ENCODE results near the gene MEGF8.

Gene MEGF8

DNA sequence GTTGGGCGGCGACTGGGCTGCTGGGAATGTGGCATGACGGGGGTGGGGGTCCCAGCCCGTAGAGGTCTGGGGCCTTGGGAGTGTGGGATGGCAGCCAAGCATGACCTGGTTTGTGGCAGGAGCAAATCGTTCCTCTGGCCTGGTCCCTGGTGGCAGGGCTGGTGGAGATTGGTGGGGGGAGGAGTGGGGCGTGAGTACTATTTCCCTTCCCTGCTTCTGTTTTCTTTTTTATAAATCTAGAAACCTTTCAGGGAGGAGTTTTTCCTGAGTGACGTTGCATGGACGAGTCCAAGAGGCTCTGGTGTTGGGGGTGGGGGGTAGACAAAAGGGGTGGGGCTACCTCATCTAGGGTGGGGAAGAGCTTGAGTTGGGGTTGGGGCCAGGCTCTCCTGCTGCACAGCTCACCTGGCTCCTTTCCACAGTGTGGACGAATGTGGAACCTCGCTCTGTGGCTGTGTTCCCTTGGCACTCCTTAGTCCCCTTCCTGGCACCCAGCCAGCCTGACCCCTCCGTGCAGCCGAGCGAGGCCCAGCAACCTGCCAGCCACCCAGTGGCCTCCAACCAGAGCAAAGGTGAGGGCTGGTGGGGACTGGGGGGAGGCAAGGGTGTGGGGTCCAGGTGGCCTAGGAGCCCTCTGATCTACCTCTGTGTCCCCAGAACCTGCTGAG is 39.0 kb upstream of the MEGF8 start:
- DNase-seq (ENCODE audit: low spot score): peak; percentile 39

DNA sequence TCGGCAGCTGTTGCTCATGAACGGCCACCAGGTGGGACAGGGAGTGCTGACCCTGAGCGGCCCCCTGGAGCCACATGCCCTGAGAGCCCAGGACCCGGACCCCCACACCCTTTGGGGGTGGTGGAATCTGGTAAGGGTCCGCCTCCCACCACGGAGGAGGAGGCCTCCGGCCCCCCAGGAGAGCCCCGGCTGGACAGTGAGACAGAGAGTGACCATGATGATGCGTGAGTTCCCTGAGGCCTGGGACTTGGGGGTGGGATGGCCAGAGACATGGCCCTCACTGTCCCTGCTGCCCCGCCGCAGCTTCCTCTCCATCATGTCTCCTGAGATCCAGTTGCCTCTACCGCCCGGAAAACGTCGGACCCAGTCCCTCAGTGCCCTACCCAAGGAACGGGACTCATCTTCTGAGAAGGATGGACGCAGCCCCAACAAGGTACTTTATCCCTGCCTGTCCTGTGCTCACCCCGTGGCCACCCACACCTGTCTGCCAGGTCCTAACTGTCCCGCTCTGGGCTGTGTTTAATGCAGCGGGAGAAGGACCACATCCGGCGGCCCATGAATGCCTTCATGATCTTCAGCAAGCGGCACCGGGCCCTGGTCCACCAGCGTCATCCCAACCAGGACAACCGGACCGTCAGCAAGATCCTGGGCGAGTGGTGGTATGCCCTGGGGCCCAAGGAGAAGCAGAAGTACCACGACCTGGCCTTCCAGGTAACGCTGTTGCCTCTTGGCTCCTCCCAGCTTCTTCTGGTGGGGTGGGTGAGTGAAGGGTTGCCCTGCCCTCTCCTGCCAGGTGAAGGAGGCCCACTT is 38.2 kb upstream of the MEGF8 start:
- no peak for DNase-seq (ENCODE audit: low spot score)

DNA sequence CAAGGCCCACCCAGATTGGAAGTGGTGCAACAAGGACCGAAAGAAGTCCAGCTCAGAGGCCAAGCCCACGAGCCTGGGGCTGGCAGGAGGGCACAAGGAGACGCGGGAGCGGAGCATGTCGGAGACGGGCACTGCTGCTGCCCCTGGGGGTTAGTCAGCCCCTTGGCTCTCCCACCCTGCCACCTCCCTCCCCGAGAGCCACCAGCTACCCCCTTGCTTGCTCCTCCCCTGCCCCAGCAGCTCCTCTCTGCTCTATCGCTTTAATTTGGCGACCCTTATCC is 37.7 kb upstream of the MEGF8 start:
- no peak for DNase-seq (ENCODE audit: low spot score)

DNA sequence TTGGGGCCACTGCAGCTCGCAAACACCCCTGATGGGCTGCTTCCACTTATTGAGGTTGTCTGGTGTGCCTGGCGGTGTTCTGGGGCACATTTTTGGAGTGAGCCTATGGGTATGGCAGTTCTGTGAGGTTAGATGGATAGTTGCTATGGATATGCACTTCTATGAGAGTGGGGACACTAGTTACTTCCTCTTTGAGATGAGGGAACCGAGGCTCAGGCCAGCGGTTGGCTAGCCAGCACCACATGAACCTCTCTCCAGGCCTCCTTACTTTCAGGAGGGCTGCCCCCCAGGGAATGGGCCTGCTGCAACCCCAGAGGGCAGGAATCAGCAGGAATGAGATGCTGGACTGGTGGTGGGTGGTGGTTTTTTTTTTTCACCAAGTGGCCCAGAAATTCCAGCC is 37.0 kb upstream of the MEGF8 start:
- no peak for DNase-seq (ENCODE audit: low spot score)

DNA sequence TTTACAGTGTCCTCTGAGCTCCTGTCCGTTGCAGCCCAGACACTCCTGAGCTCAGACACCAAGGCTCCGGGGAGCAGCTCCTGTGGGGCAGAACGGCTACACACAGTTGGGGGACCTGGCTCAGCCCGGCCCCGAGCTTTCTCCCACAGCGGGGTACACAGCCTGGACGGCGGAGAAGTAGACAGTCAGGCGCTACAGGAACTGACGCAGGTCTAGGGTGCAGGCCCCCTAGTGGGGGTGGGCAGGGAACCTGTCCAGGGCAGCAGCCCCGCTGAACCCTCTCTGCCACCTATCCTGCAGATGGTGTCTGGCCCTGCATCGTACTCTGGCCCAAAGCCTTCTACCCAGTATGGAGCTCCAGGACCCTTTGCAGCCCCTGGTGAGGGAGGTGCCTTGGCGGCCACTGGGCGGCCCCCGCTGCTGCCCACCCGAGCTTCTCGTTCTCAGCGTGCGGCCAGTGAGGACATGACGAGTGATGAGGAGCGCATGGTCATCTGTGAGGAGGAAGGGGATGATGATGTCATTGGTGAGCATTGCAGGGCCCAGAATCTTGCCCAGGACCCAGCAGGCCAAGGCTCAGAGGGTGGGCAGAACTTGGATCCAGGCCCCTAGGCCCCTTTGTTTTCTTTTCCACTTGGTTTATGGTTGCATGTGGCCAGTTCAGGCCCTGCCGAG is 36.4 kb upstream of the MEGF8 start:
- DNase-seq (ENCODE audit: low spot score): no peak

DNA sequence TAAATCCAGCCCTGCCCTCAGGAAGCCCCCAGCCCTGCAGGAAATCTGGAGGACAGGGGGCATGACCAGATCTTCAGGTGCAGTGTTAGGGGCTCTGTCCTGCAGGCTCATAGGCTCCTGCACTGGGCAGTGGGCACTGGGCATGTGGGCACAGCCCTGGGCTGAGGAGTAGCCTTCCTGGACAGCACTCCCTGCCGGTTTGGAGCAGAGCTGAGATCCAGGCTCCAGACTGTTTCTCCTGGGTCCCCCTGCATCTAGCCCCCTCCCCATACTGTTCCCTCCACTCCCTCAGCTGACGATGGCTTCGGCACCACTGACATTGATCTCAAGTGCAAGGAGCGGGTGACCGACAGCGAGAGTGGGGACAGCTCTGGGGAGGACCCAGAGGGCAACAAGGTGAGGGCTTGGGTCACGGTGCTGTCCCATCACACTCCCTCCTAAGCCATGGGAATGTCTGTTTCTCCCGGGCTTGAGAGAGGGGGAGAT is 35.8 kb upstream of the MEGF8 start:
- DNase-seq (ENCODE audit: low spot score): no peak

DNA sequence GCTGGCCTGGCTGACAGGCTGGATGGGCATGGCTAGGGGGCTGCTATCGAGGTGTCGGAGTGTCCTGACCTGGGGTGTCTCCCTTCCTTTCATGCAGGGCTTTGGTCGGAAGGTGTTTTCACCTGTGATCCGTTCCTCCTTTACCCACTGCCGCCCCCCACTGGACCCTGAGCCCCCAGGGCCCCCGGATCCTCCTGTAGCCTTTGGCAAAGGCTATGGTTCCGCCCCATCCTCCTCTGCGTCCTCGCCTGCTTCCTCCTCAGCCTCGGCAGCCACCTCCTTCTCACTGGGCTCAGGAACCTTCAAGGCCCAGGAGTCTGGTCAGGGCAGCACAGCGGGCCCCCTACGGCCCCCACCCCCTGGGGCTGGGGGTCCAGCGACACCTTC is 35.3 kb upstream of the MEGF8 start:
- no peak for DNase-seq (ENCODE audit: low spot score)

DNA sequence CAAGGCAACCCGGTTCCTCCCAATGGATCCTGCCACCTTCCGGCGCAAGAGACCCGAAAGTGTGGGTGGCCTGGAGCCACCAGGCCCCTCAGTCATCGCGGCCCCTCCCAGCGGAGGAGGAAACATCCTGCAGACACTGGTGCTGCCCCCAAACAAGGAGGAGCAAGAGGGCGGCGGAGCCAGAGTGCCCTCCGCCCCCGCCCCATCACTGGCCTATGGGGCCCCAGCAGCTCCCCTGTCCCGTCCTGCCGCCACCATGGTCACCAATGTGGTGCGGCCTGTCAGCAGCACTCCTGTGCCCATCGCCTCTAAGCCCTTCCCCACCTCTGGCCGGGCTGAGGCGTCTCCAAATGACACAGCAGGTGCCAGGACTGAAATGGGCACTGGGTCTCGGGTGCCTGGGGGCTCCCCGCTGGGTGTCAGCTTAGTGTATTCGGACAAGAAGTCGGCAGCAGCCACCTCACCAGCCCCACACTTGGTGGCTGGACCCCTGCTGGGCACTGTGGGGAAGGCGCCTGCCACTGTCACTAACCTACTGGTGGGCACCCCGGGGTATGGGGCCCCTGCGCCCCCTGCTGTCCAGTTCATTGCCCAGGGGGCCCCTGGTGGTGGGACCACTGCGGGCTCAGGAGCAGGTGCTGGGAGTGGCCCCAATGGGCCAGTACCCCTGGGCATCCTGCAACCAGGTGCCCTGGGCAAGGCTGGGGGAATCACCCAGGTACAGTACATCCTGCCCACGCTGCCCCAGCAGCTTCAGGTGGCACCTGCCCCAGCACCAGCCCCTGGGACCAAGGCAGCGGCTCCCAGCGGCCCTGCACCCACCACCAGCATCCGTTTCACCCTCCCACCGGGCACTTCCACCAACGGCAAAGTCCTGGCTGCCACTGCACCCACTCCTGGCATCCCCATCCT is 34.7 kb upstream of the MEGF8 start:
- no peak for DNase-seq (ENCODE audit: low spot score)

DNA sequence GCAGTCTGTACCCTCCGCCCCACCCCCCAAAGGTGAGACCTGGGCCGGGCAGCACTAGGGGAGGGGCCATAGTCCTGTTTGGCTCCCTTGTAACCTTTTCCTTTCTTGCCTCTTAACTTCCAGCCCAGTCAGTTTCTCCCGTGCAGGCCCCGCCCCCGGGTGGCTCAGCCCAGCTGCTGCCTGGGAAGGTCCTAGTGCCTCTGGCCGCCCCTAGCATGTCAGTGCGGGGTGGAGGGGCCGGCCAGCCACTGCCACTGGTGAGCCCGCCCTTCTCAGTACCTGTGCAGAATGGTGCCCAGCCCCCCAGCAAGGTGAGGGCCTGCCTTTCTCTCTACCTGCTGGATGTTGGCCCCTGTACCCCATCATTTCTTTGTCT is 34.0 kb upstream of the MEGF8 start:
- DNase-seq (ENCODE audit: low spot score): no peak

DNA sequence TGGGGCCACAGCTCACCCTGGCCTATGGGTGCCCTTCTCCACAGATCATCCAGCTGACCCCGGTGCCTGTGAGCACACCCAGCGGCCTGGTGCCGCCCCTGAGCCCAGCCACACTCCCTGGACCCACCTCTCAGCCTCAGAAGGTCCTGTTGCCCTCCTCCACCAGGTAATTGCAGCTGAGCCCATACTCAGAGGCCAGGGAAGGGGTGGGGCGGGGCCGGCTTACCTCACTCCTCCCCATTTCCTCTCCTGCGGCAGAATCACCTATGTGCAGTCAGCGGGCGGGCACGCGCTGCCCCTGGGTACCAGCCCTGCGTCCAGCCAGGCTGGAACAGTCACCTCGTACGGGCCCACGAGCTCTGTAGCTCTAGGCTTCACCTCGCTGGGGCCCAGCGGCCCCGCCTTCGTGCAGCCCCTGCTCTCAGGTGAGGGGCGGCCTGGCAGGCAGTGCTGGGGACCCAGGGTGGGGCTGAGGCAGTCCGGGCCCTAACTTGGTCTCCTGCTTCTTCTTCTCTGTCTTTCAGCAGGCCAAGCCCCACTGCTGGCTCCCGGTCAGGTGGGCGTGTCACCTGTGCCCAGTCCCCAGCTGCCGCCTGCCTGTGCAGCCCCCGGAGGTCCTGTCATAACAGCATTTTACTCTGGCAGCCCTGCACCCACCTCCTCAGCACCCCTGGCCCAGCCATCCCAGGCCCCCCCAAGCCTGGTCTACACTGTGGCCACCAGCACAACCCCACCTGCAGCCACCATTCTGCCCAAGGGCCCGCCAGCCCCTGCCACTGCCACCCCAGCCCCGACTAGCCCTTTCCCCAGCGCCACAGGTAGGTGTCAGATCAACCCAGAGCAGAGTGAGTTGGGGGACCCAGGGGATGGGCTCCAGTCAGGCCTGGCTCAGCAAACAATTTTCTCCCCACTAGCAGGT is 33.1 kb upstream of the MEGF8 start:
- DNase-seq (ENCODE audit: low spot score): no peak

DNA sequence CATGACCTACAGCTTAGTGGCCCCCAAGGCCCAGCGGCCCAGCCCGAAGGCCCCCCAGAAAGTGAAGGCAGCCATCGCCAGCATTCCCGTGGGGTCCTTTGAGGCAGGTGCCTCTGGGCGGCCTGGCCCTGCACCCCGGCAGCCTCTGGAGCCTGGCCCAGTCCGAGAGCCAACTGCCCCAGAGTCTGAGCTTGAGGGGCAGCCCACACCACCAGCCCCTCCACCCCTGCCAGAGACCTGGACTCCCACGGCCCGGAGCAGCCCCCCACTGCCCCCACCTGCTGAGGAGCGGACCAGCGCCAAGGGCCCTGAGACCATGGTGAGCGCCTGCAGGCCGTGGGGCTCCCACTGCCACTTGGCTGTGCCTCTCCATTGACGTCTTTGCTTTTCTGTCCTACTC is 32.5 kb upstream of the MEGF8 start:
- no peak for DNase-seq (ENCODE audit: low spot score)

DNA sequence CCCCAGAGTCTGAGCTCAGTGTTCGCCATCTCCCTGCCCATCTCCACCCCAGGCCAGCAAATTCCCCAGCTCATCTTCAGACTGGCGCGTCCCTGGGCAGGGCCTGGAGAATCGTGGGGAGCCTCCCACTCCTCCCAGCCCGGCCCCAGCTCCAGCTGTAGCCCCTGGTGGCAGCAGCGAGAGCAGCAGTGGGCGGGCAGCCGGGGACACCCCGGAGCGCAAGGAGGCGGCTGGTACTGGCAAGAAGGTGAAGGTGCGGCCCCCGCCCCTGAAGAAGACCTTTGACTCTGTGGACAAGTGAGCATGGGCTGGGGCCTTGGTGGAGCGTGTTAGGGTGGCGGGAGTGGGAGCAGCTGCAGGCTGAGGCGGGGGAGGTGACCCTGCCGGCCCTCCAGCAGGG is 31.9 kb upstream of the MEGF8 start:
- DNase-seq (ENCODE audit: low spot score): no peak

DNA sequence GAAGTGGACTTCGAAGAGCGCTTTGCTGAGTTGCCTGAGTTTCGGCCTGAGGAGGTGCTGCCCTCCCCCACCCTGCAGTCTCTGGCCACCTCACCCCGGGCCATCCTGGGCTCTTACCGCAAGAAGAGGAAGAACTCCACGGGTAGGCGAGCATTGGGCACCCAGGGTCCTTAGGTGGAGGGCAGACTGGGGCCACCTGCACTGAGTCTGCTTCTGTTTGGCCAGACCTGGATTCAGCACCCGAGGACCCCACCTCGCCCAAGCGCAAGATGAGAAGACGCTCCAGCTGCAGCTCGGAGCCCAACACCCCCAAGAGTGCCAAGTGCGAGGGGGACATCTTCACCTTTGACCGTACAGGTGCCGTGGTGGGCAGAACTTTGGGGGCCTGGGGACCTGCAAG is 31.5 kb upstream of the MEGF8 start:
- no peak for DNase-seq (ENCODE audit: low spot score)

DNA sequence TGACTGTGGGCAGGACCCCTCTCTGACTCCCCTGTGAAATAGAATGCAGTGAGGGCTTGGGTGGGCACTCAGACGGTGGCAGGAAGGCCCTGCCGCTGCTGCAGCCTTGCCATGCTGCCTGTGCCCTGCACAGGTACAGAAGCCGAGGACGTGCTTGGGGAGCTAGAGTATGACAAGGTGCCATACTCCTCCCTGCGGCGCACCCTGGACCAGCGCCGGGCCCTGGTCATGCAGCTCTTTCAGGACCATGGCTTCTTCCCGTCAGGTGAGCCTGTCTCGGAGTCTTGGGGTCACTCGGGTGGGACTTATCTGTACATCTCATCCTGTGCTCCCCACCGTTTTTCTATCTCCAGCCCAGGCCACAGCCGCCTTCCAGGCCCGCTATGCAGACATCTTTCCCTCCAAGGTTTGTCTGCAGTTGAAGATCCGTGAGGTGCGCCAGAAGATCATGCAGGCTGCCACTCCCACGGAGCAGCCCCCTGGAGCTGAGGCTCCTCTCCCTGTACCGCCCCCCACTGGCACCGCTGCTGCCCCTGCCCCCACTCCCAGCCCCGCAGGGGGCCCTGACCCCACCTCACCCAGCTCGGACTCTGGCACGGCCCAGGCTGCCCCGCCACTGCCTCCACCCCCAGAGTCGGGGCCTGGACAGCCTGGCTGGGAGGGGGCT is 30.8 kb upstream of the MEGF8 start:
- DNase-seq (ENCODE audit: low spot score): no peak

DNA sequence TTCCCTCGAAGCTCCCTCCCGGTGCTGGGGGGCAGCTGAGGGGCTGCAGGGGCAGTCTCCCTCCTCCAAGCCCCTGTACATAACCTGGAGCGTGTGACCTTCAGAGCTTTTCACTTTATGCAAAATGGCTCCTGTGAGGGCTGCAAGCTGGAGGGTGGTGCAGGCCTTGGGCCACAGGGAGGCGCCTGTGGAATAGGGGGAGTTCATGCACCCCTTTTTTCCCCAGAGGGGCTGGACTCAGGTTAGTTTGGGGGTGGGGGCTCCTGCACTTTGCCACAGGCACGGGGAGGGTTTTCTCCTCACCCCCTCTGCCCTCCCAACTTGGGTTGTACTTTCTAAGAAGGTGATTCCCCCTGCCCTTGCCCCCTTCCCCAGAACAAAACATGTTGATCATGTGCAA is 30.1 kb upstream of the MEGF8 start:
- DNase-seq (ENCODE audit: low spot score): no peak

DNA sequence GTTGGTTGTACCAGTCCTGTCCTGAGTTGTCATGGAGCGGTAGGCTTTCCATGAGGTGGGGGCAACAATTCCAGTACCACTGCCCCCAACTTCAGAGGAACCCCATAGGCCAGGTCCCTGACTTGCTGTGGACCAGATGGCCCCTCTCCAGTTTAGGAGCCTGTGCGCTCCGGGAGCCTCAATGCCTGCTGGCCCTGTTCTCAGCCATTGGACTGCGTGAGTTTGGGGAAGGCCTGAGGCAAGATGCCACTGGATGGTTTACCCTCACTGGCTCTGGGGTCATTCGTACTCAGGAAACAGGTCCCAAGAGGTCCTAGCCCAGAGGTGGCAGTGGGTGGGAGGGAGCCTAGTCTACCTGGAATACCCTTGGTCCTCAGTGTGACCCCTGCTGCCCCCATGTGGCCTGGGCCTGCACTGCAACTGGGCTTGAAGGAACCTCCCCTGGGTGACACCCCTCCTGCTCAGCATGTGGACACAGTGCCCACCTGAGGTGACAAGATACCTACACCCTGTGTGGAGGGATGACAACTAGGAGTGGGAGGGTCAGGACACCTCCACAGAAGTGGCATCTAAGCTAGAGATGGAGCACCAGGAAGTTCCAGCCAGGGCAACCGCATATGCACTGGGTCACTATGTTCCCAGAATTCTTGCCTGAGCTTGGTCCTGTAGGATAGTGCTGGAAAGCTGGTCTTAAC is 29.5 kb upstream of the MEGF8 start:
- DNase-seq (ENCODE audit: low spot score): peak; percentile 78

DNA sequence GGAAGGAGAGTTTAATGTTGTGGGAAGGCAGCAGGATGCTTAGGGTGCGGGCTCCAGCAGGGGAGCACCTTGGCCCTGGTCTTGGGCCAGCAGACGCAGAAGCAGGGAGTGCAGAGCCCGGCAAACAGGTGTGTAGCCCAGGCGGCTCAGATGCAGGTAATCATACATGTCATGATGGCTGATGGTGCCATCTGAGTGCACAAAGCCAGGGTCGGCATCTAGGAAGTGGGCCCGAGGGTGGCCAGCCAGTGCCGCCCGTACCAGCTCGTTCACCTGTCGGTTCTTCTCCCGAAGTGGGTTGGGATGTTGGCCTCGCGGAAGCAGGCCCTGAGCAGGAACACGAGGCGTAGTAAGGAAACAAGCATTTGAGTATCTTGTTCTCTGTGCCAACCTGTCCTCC is 28.4 kb upstream of the MEGF8 start:
- no peak for DNase-seq (ENCODE audit: low spot score)

DNA sequence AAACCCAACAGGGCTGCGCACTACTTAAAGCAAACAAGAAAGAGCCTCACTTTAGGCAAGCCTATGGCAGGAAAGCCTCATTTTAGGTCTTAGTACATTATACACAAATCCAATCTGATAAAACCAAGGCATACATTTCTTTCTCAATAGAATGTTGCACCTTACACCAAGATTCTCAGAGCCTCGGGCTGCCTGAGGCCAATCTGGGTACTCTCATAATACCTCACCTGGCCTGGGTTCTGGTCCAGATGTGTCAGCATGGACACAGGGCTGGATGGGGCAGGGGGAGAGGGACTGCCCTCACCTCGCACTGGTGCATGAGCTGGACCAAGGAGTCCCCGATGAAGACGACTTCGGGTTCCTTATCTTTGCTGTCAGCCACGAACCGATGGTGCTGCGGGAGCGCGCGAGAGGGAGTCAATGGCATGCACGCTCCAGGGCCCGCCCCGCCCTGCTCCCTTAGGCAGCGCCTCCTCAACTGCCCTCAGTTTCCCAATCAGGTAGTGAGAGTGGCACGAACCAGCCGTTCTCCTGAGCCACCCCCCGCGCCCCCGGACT is 23.7 kb upstream of the MEGF8 start, which contains the start of gene PRR19:
Gene PRR19, plus strand, starts transcription at position 487 of the 558 bp plus-strand sequence. CDS start 7,453 bp downstream, outside the sequence.
- DNase-seq (ENCODE audit: low spot score): no peak

DNA sequence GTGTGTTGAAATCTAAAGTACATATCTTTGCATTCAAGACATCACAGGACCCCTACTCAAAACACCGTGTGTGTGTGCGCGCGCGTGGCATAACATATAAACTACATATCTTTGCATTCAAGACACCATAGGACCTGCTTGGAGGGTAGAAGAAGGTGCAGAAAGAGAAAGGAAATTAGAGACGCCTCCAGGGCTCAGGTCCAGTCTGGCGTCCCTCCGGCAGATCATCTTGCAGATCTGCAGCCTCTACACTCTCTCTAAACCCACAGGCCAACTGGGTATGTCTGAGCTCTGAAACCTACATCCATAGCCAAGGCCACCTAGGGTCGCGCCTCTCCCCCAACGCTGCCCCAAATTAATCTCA is 22.4 kb upstream of the MEGF8 start:
- no peak for DNase-seq (ENCODE audit: low spot score)

DNA sequence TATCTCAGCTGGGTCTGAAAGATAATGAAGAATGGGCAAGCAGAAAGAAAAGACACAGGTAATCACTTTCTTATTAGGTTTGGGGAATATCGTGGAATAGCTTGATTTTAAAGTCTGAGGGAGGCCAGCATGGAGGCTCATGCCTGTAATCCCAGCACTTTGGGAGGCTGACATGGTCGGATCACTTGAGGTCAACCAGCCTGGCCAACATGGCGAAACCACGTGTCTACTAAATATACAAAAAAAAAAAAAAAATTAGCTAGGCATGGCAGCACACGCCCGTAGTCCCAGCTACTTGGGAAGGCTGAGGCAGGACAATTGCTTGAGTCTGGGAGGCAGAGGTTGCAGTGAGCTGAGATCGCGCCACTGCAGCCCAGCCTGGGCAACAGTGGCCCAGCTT is 21.6 kb upstream of the MEGF8 start:
- DNase-seq (ENCODE audit: low spot score): no peak
